IPS-15b (cell line): ENCODE results near the gene CBX8.

ENCODE experiments used
- H3K27me3 ChIP-seq: one replicate; pipeline ENCODE4 v1.6.1; 2013; ENCODE audit warnings: low read length; ENCODE audit not compliant: control insufficient read depth, insufficient read depth
- H3K36me3 ChIP-seq: one replicate; pipeline ENCODE4 v1.6.1; 2013; ENCODE audit warnings: low read length; ENCODE audit not compliant: control insufficient read depth, insufficient read depth
- H3K4me1 ChIP-seq: one replicate; pipeline ENCODE4 v1.6.1; 2013; ENCODE audit warnings: mild to moderate bottlenecking, low read length; ENCODE audit not compliant: control insufficient read depth, insufficient read depth
- H3K4me3 ChIP-seq: one replicate; pipeline ENCODE4 v1.5.1; 2013; ENCODE audit warnings: low read depth, low read length
- H3K9ac ChIP-seq: one replicate; pipeline ENCODE4 v1.6.1; 2013; ENCODE audit warnings: low read depth, mild to moderate bottlenecking, low read length
- H3K9me3 ChIP-seq: one replicate; pipeline ENCODE4 v1.6.1; 2013; ENCODE audit warnings: mild to moderate bottlenecking, low read length; ENCODE audit not compliant: control insufficient read depth, insufficient read depth

Gene CBX8

DNA sequence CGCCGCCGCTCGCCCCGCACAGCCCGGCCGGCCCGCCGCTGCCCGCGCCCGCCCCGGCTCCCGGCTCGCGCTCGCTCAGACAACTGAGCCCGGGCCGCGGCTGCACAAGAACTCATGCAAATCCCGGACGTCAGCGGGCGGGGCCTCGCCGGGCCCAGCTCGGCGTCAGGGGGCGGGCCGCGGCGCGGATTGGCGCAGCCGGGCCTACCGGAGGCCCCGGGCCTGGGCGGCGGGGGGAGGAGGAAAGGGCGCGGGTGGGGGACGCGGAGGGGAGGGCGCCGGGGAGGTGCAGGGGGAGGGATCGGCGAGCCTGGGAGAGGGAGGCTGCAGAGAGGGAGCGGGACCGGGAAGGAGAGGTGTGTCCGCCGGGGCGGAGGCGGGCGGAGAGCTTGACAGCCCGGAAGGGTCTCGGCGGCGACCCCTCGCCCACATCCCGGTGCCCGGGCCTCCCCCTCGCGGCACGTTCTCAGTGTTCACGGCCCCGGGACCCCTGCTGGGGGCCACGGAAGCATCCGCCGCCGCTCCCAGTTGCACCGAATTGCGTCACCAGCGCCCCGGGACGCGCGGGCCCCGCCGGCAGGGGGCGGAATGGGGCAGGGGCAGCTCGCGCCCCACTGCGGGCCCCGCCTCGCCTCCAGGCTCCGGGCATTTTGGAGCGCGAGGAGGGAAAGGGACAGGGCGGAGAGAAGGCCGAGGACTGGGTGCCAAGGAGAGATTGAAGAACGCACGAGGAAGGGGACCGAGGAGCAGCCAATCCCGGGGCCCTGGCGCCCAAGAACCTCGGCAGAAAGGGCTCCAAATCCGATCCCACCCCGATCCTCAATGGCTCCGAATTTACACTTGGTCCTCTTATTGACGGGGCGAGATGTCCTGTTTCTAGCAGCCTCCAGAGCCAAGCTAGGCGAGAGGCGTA, 42.7 kb upstream of the CBX8 start, which contains the start of gene CBX4:
CBX4 (minus strand) TSS at position 85 of the 913 bp plus-strand sequence. CDS start 189 bp downstream, outside the sequence.
- Histone ChIP-seq H3K9me3 (no peaks in the 10 kb centered on the region), H3K36me3 (no peaks in the 10 kb centered on the region), H3K4me3 (peak within 1 kb of the TSS; percentile 47), H3K27me3 (peaks cover 69% of the 10 kb centered on the region), H3K4me1 (peaks cover 3% of the 10 kb centered on the region), H3K9ac (no peak within 1 kb of the TSS)

DNA sequence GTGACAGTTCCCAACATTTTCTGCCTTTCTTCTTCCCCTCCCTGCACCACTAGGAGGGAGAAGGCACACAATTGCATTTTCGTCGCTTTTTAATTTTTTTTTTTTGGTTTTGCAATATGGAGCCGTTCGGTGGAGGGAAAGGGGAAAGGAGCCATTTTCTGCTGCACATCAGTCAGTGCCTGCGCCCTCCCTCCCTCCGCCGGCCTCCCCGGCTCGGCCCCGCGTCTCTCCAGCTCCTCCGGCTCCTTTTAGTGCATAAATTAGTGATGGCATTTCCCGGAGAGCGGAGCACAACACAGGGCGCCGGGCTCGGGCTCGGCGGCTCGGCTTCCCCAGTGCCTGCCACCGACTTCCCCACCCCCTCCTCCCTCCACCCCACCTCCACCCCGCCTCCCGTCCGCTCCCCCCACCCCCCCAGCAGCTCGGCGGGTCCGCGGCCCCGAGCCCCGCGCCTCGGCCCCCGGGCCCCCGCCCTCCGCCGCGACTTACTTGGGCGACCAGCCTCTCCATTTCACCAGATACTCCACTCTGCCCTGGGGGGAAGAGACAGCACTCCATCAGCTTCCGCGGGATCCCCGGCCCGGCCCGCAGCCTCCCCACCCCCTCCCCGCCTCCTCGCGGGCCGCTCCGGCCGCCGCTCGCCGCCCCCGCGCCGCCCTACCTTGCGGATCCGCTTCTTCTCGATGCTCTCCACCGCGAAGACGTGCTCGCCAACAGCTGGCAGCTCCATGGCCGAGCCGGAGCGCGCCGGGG, 41.8 kb upstream of the CBX8 start:
- Histone ChIP-seq H3K4me1 (peaks cover 3% of the 10 kb centered on the region), H3K27me3 (peaks cover 72% of the 10 kb centered on the region), H3K9ac (no peak overlapping the region)

DNA sequence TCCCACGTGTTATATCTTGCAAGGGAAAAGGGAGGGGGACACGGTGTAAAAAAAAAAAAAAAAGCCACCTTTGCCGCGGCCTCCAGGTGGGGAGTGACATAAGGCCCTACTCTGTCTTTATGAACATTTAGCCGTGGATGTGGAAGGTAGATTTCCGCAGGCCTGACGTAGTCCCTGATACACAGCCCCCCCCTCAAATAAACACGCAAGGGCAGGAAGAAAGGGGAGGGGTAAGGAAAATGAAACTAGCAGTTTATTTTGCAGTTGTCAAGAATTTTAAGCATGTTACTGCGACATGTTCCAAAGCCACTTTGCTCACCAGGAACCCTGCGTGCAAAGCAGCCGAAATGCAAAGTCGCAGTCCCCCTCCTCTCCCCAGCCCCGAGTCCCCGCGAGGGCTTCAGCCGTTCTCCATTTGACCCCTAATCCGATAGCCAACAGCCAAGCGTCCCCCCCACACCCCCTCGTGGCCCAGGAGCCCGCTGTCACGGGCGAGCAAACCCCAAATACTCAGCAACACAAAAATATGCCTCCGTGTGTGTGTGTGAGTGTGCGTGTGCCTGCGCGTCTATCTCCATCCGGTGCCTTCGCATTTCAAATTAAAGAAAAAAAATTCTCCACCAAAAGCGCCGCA, 41.1 kb upstream of the CBX8 start:
- peaks cover 5% of the 10 kb centered on the region for H3K4me1 ChIP-seq

More for the DNA sequence above, 41.8 kb upstream of the CBX8 start:
- H3K36me3 ChIP-seq: no peaks in the 10 kb centered on the region
- no peaks in the 10 kb centered on the region for H3K9me3 ChIP-seq
- peak overlapping the region; percentile 47 for H3K4me3 ChIP-seq

DNA sequence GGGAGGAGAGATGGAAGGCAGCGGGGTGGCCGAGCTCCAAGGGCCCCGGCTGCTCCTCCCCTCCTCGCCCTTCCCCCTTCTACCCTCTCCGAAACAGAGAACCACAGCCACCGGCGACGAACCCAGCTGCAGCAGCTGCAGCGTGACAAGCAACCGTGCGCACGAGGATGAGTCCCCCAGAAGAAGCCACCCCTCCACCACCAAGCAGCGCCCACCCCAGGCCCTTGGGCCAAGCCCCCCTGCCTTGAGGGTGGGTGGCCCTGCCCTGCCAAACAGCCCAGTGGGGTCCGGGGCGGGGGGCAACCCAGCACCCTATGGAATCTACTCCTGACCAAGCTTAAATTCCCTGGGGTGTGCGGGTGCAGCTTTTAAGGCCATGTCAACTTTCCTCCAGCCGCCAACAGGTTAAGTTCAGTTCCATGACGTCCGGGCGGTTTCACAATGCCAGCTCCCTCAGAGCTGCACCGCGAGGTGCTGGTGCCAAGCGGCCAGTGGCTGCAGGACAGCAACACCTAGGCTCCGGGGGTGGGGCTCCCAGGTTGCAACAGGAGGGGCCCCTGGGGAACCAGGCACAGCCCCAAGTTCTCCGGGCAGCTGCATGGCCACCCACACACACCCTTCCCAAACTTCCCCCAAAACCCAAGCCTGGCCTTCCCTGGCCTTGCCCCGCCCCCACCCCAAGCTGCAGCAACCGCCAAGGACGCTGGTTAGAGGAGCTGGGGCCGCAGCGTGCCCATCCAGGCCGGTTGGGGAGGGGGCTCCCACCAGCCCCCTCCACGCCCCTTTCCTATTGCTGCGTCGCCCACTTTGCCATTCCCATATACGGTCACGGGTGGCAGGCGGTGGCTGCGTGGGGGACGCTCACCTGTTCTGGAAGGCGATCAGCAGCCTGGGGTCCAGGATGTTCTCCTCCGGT, 40.4 kb upstream of the CBX8 start:
- peaks cover 67% of the 10 kb centered on the region for H3K27me3 ChIP-seq
- no peaks in the 10 kb centered on the region for H3K36me3 ChIP-seq
- H3K9me3 ChIP-seq: no peaks in the 10 kb centered on the region
- H3K4me3 ChIP-seq: peak overlapping the region; percentile 47
- no peak overlapping the region for H3K9ac ChIP-seq
- peaks cover 6% of the 10 kb centered on the region for H3K4me1 ChIP-seq

More for the DNA sequence above, 41.1 kb upstream of the CBX8 start:
- no peaks in the 10 kb centered on the region for H3K36me3 ChIP-seq
- no peaks in the 10 kb centered on the region for H3K9me3 ChIP-seq
- peak overlapping the region; percentile 47 for H3K4me3 ChIP-seq
- peaks cover 72% of the 10 kb centered on the region for H3K27me3 ChIP-seq
- no peak overlapping the region for H3K9ac ChIP-seq

DNA sequence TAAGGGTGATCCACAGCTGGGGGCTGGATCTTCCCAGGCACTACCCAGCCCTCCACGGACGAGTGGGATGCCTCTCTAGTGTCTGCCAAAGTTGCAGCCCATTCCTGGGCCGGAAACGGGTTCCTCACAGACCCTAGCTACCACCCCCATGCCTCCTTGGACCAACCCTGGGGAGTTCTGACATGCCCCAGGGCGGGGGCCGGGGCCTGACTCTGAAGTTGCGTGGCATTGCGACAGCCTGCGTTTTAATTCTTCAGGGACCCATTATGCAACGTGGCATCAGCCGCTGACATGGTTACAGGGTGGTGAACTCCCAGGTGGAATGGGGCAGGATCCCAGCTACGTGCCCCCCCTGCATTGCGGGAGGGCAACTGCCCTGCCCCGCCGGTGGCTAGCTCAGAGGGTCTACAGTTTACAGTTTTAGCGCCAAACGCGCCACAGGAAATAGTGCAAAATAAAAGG, 39.7 kb upstream of the CBX8 start:
- Histone ChIP-seq H3K4me1 (peaks cover 7% of the 10 kb centered on the region), H3K9me3 (no peaks in the 10 kb centered on the region), H3K9ac (no peak overlapping the region), H3K4me3 (peak overlapping the region; percentile 47), H3K36me3 (no peaks in the 10 kb centered on the region), H3K27me3 (peaks cover 64% of the 10 kb centered on the region)

DNA sequence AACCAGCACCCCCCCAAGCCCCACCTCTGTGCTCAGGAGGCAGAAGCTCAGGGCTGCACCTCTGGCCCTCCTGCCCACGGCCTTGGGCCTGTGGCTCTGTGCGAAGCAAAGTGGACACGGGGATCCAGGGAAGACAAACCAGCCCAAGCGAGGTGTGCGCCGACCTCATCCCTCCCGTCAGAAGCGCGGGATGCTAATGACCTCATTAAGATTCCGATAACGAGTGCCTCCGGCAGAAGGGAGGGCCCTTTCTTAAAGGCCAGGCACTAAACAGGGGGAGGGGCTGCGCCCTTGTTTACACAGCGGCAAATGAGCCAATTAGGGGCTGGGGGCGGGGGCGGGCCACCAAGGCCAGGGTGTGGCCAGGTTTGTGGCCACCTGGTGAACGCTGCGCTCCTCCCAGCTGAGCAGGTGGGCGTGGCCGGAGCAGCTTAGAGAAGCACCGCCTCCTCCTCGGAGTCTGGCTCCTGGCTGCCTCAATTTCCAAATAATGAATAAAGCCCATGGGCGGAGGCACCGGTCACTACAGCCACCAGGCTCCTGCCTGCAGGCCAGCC, 39.2 kb upstream of the CBX8 start:
- Histone ChIP-seq H3K36me3 (no peaks in the 10 kb centered on the region), H3K9me3 (no peaks in the 10 kb centered on the region), H3K9ac (no peak overlapping the region), H3K27me3 (peaks cover 64% of the 10 kb centered on the region), H3K4me3 (peak overlapping the region; percentile 47), H3K4me1 (peaks cover 10% of the 10 kb centered on the region)

DNA sequence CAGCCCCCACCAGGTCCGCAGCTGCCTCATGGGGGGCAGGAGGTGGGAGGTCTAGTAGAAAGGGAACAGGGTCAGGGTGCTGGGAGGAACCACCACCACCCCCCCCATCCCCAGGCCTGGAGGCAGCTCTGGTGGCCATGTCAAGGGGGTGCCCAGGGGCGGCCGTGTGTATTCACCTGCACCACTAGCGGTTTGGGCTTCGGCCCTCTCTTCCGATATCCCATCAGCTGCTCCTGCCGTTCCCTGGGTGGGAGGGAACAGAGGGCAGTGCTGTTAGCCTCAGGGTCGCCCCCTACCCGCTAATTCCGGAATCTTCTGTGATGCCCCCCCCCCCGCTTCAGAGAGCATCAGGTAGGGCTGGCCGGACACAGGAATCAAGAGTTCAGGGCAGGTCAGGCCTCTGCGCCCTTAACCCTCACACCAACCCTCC, 38.6 kb upstream of the CBX8 start:
- H3K27me3 ChIP-seq: peaks cover 64% of the 10 kb centered on the region
- H3K9ac ChIP-seq: no peak overlapping the region
- peaks cover 13% of the 10 kb centered on the region for H3K4me1 ChIP-seq
- H3K36me3 ChIP-seq: no peaks in the 10 kb centered on the region
- peak overlapping the region; percentile 39 for H3K4me3 ChIP-seq
- no peaks in the 10 kb centered on the region for H3K9me3 ChIP-seq

DNA sequence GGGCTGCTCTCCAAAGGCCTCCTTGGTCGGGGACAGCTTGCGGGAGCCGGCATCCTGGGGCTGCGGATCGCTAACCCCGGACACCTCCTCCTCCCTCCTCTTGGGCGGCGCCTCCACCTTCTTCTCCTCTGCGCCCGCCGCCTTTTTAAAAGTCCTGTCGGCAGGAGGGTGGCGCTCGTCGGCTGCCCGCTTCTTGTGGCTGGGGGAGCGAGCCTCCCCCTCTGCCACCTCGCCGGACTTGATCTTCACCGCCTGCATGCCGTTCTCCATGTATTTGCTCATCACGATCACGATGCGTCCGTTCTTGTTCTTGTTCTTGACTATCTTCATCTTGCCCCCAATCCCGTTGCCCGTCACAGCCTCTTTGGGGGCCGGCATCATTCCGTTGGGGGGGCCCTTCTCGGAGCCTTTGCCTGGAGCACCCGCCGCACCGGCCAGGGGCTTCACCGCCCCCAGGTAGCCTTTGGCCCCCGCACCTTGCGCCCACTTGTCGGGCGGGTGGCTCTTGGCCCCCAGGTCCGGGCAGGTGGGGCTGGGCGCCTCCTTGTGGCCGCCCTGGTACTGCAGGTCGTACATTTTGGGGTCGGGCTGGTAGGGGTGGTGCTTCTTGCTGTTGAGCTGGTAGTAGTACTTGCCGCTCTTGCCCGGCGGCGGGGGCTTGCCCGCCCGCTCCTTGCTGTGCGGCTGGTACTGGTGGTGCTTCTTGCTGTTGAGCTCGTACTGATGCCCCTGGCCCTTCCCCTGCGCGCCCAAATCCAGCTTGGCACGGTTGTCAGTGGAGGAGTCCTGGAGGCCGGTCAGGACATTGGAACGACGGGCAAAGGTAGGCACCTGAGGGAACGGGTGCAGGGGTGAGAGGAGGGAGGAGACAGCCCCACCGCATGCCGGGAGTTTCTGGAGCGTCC, 37.9 kb upstream of the CBX8 start:
- Histone ChIP-seq H3K9me3 (no peaks in the 10 kb centered on the region), H3K4me3 (peak overlapping the region; percentile 39), H3K27me3 (peaks cover 64% of the 10 kb centered on the region), H3K36me3 (no peaks in the 10 kb centered on the region), H3K9ac (no peak overlapping the region), H3K4me1 (peaks cover 14% of the 10 kb centered on the region)

DNA sequence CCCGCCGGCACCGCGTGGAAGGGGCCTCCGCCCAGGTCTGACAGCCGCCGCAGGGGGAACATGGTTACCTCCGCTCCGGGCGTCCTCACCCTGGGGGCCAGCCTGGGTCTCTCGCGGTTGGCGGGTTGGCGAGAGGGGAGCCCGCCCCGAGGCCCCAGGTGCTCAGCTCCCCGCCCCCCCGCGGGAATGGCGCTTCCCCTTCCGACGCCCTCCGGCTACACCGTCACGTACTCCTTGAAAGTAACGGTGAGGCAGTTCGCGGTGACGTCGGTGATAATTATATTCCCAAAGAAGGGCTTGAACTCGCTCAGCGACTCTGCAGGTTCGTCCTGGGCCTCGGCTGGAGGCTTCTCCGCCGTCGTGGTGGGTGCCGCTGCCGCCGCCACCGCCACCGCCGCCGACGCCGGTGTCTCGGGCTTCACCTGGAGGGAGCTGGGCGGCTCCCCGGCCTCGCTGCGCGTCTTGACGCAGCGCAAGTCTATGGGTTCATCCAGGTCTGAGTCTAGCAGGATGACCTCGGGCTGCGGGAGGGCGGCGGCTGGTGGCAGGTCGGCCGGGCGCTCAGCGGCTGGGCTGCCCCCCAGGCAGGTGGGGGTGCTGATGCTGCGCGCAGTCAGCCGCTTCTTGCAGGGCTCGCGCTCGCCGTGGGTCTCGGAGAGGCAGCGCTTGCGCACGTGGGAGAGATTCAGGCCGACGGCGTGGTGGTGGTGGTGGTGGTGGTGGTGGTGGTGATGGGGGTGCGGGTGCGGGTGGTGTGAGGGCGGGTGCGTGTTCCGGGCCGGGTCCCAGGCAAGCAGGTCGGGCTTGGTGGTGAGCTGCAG, 37.1 kb upstream of the CBX8 start:
- Histone ChIP-seq H3K9me3 (no peaks in the 10 kb centered on the region), H3K4me3 (peak overlapping the region; percentile 39), H3K4me1 (peaks cover 14% of the 10 kb centered on the region), H3K9ac (no peak overlapping the region), H3K36me3 (no peaks in the 10 kb centered on the region), H3K27me3 (peaks cover 72% of the 10 kb centered on the region)
